Measurements from ENCODE around the gene RAB7A. TPM values are rescaled to one million over a fixed set of nuclear protein-coding genes. Genes with fewer than 3 reads are reported as not detected.

Gene RAB7A
- total and polyA plus RNA-seq, 2 of the 13 experiments (the other 11 are each of a cell fraction or from before 2014, with no cell fraction given), result 26.5 to 182 TPM

DNA sequence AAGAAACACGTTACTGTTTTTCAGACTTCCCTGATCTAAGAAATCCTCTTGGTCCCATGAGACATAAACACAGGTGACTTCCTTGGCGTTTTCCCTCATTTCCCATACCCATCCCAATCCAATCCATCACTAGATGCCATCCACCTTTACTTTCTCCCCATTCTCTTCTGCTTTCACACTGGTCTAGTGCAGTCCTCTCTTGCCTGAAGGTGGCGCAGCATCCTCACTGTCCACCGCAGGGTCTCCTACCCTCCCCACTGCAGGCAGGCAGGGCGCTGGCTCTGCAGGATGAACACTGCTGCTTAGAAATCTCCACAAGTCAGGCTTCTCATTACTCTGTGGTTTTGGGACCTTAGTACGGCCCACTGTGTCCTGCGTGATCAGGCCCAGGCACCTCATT lies 58.2 kb downstream of the RAB7A start:
- no peak for FAIRE-seq
- H3K36me3 ChIP-seq (replicated peaks in 1 of 2; ENCODE audit: control insufficient read depth in 1 of 2, insufficient read depth in 2 of 2, low read length in 2 of 2), result peaks cover 2 to 5% of the 10 kb centered on the region in 2 experiments; a peak in 3 of 5 replicates
- WGBS (ENCODE audit: low lambda C conversion rate), result 98% methylated on average over 7 of the region's 7 CpGs
- intact Hi-C loops (cut with micrococcal nuclease; ENCODE audit: unreplicated experiment), result loop anchor here (5.0 kb wide), 1 partner anchor 57 kb away; the partner anchor contains the start of gene RAB7A
- H3K9ac ChIP-seq (ENCODE audit: insufficient read depth, low read depth, low read length), result no peak overlapping the region
- TF ChIP-seq, protein P1, sequence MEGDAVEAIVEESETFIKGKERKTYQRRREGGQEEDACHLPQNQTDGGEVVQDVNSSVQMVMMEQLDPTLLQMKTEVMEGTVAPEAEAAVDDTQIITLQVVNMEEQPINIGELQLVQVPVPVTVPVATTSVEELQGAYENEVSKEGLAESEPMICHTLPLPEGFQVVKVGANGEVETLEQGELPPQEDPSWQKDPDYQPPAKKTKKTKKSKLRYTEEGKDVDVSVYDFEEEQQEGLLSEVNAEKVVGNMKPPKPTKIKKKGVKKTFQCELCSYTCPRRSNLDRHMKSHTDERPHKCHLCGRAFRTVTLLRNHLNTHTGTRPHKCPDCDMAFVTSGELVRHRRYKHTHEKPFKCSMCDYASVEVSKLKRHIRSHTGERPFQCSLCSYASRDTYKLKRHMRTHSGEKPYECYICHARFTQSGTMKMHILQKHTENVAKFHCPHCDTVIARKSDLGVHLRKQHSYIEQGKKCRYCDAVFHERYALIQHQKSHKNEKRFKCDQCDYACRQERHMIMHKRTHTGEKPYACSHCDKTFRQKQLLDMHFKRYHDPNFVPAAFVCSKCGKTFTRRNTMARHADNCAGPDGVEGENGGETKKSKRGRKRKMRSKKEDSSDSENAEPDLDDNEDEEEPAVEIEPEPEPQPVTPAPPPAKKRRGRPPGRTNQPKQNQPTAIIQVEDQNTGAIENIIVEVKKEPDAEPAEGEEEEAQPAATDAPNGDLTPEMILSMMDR (CRISPR knock-in tag; IDR thresholded peaks at IDR 0.05), result peak; percentile 66
- TF ChIP-seq, protein P2, sequence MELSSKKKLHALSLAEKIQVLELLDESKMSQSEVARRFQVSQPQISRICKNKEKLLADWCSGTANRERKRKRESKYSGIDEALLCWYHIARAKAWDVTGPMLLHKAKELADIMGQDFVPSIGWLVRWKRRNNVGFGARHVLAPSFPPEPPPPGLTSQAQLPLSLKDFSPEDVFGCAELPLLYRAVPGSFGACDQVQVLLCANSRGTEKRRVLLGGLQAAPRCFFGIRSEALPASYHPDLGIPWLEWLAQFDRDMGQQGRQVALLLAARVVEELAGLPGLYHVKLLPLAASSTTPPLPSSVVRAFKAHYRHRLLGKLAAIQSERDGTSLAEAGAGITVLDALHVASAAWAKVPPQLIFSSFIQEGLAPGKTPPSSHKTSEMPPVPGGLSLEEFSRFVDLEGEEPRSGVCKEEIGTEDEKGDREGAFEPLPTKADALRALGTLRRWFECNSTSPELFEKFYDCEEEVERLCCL (CRISPR knock-in tag; IDR thresholded peaks at IDR 0.05; ENCODE audit: borderline replicate concordance), result no peak
- TF ChIP-seq, protein P3, sequence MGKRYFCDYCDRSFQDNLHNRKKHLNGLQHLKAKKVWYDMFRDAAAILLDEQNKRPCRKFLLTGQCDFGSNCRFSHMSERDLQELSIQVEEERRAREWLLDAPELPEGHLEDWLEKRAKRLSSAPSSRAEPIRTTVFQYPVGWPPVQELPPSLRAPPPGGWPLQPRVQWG (CRISPR knock-in tag; IDR thresholded peaks at IDR 0.05; ENCODE audit: borderline replicate concordance, low read depth), result no peak
- no peak for TF ChIP-seq NRL (CRISPR knock-in tag; IDR thresholded peaks at IDR 0.05; ENCODE audit: borderline replicate concordance)
- peak; percentile 28; the same call in 1 of the 2 replicates for TF ChIP-seq STAG1 (CRISPR knock-in tag; IDR thresholded peaks at IDR 0.05)
- no peak for TF ChIP-seq GATAD2A (CRISPR knock-in tag; IDR thresholded peaks at IDR 0.05)
- no peaks in the 10 kb centered on the region for H3K9me3 ChIP-seq (ENCODE audit: low read length)
- no TSS peak for BruUV-seq (replicated peaks)
- H2AFZ ChIP-seq (ENCODE audit: low read length), result no peak overlapping the region
- peaks cover 57% of the 10 kb centered on the region for H3K4me1 ChIP-seq (ENCODE audit: insufficient read depth, low read length)
- in situ Hi-C loops (cut with HindIII; ENCODE audit: extremely low pct_ligation_motif_present, low pct_unique_long_range_greater_than_20kb), result no loop called here
- no peaks in the 10 kb centered on the region for H3K27me3 ChIP-seq (ENCODE audit: control insufficient read depth in 1 of 2, insufficient read depth in 2 of 2, low read length in 2 of 2)
- peak; percentile 84 for ATAC-seq
- H3K79me2 ChIP-seq (ENCODE audit: insufficient read depth, low read length), result peaks cover 96% of the 10 kb centered on the region
- CTCF ChIA-PET (ENCODE audit: low intra/inter-chr PET ratio, low total read pairs), result no interaction called here
- H3K4me3 ChIP-seq (replicated peaks in 1 of 3; ENCODE audit: insufficient read depth in 1 of 3, low read depth in 2 of 3, low read length in 3 of 3), result no peak overlapping the region
- H3K4me2 ChIP-seq (ENCODE audit: low read depth, low read length), result no peak overlapping the region
- POLR2A ChIA-PET, result no interaction called here
- H4K20me1 ChIP-seq (ENCODE audit: insufficient read depth, low read length), result peaks cover 69% of the 10 kb centered on the region
- peak; percentile 9 for DNase-seq (ENCODE audit: low spot score)
- no peak overlapping the region for H3K27ac ChIP-seq (ENCODE audit: extremely low read length, insufficient read depth, low read length)
